Osteocyte (in vitro differentiated cells): ENCODE results near the gene PTPRN2. TPM values are rescaled to one million over a fixed set of nuclear protein-coding genes. Genes with fewer than 3 reads are reported as not detected.

Experiments
- DNase-seq: peaks from one replicate; pipeline ENCODE4 v3.0.0; 2021; ENCODE audit warnings: mixed read lengths; ENCODE audit not compliant: unreplicated experiment; ENCODE audit errors: extremely low spot score
- H3K27ac Mint-ChIP-seq: one replicate; pipeline ENCODE4 v1.8.0; 2021; ENCODE audit warnings: mild to moderate bottlenecking, mixed read lengths; ENCODE audit not compliant: unreplicated experiment
- H3K27me3 Mint-ChIP-seq: one replicate; pipeline ENCODE4 v1.8.0; 2021; ENCODE audit warnings: mixed read lengths; ENCODE audit not compliant: unreplicated experiment
- H3K36me3 Mint-ChIP-seq: one replicate; pipeline ENCODE4 v1.8.0; 2021; ENCODE audit warnings: mixed read lengths; ENCODE audit not compliant: unreplicated experiment
- H3K4me1 Mint-ChIP-seq: one replicate; pipeline ENCODE4 v1.8.0; 2021; ENCODE audit warnings: mixed read lengths; ENCODE audit not compliant: unreplicated experiment
- H3K4me3 Mint-ChIP-seq: one replicate; pipeline ENCODE4 v1.8.0; 2021; ENCODE audit warnings: mild to moderate bottlenecking, moderate library complexity, mixed read lengths; ENCODE audit not compliant: unreplicated experiment
- H3K9me3 Mint-ChIP-seq: one replicate; pipeline ENCODE4 v1.8.0; 2021; ENCODE audit warnings: mixed read lengths; ENCODE audit not compliant: unreplicated experiment
- total RNA-seq: library from RNA; stranded (reverse); gene quantifications from 2 replicates; pipeline ENCODE4 v1.2.1, GENCODE V29; 2021
- TF ChIP-seq, protein P1 (sequence below): fragments of 200-600 bp; sonication (generic); IDR thresholded peaks from 2 replicates; pipeline ENCODE4 v1.5.0; 2021; ENCODE audit warnings: antibody characterized with exemption, mild to moderate bottlenecking, moderate library complexity

Gene PTPRN2
- total RNA-seq, 1 donor from 2014 or later: 0.59 TPM

GRCh38 chr7:158561659-158562058 is 26.0 kb downstream of the PTPRN2 start:
- Mint-ChIP-seq H3K4me3 (no peak overlapping the region), H3K27ac (no peak overlapping the region), H3K4me1 (no peaks in the 10 kb centered on the region), H3K36me3 (no peaks in the 10 kb centered on the region), H3K27me3 (no peaks in the 10 kb centered on the region), H3K9me3 (peaks cover 10% of the 10 kb centered on the region)
- no peak for DNase-seq
- TF ChIP-seq, protein P1, sequence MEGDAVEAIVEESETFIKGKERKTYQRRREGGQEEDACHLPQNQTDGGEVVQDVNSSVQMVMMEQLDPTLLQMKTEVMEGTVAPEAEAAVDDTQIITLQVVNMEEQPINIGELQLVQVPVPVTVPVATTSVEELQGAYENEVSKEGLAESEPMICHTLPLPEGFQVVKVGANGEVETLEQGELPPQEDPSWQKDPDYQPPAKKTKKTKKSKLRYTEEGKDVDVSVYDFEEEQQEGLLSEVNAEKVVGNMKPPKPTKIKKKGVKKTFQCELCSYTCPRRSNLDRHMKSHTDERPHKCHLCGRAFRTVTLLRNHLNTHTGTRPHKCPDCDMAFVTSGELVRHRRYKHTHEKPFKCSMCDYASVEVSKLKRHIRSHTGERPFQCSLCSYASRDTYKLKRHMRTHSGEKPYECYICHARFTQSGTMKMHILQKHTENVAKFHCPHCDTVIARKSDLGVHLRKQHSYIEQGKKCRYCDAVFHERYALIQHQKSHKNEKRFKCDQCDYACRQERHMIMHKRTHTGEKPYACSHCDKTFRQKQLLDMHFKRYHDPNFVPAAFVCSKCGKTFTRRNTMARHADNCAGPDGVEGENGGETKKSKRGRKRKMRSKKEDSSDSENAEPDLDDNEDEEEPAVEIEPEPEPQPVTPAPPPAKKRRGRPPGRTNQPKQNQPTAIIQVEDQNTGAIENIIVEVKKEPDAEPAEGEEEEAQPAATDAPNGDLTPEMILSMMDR: no peak

DNA sequence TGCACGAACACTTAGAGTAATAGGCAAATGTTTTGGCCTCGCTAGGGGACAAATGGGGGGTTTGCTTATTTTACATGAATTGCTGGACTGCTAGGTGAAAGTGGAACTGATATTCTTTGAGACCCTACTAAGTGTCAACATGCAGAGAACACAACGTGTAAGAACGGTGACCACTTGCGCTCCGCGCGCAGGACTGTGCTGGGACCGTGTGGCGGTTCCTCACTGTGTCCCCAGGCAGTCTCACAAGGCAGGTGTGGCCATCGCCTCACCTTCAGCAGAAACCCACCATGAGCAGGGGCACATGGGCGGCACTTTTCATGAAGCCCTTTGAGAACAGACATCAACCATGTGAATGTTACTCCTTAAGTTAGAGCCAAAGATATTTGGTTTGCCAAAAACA is 27.2 kb downstream of the PTPRN2 start:
- DNase-seq: no peak
- Mint-ChIP-seq H3K27ac (no peak overlapping the region), H3K9me3 (peaks cover 15% of the 10 kb centered on the region), H3K27me3 (no peaks in the 10 kb centered on the region), H3K4me1 (no peaks in the 10 kb centered on the region), H3K4me3 (no peak overlapping the region), H3K36me3 (no peaks in the 10 kb centered on the region)
- TF ChIP-seq, protein P1: no peak

DNA sequence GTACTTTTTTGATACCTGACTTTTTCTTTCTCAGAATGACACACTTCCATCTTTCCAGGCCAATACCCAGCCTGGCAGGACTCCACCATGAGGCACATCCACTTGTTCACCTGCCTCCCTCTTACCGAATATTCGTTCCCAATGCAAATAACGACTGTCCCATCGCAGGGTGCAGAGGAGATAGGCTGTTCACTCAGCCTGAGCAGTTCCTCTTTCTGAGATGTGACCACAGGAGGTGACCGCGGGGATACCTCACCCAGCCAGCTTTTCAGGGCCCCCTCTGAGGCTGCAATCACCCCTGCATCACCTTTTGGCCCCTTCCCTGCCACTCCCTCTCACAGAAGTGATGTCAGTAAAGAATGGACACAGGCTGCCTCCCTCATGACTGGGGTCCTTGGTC is 28.3 kb downstream of the PTPRN2 start:
- no peak for DNase-seq
- peaks cover 15% of the 10 kb centered on the region for H3K9me3 Mint-ChIP-seq
- no peaks in the 10 kb centered on the region for H3K27me3 Mint-ChIP-seq

DNA sequence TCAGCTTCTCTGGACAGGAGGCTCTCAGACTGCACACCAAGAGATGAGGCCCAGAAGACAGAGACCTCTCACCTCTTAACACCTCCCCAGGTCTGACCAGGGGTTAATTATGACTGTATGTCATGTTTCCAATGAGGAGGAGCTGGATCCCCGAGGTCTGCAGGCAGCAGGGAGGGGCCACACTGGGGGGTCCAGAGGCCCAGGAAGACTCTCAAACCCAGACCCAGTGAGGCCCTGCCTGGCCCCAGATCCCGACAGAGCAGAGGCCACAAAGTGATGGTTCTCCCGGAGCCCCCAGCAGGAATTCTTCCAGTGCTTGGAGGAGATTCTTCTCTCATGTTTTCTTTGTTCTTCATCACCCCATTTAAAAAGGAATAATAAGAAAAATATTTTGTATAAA is 28.8 kb downstream of the PTPRN2 start:
- no peaks in the 10 kb centered on the region for H3K36me3 Mint-ChIP-seq
- H3K4me3 Mint-ChIP-seq: no peak overlapping the region
- no peaks in the 10 kb centered on the region for H3K27me3 Mint-ChIP-seq
- TF ChIP-seq, protein P1: no peak
- H3K9me3 Mint-ChIP-seq: peaks cover 15% of the 10 kb centered on the region
- no peak overlapping the region for H3K27ac Mint-ChIP-seq
- no peaks in the 10 kb centered on the region for H3K4me1 Mint-ChIP-seq
- DNase-seq: no peak

More for the DNA sequence above, 28.3 kb downstream of the PTPRN2 start:
- TF ChIP-seq, protein P1: no peak
- H3K4me1 Mint-ChIP-seq: no peaks in the 10 kb centered on the region
- no peaks in the 10 kb centered on the region for H3K36me3 Mint-ChIP-seq
- H3K27ac Mint-ChIP-seq: no peak overlapping the region
- no peak overlapping the region for H3K4me3 Mint-ChIP-seq

- H3K4me1 Mint-ChIP-seq: no peaks in the 10 kb centered on the region
- no peak for DNase-seq
- TF ChIP-seq, protein P1: no peak
- H3K27ac Mint-ChIP-seq: no peak overlapping the region
- peaks cover 15% of the 10 kb centered on the region for H3K9me3 Mint-ChIP-seq
- no peaks in the 10 kb centered on the region for H3K27me3 Mint-ChIP-seq
- no peaks in the 10 kb centered on the region for H3K36me3 Mint-ChIP-seq
- H3K4me3 Mint-ChIP-seq: no peak overlapping the region
Observed at GRCh38 chr7:158557441-158557755, 30.2 kb downstream of the PTPRN2 start.
